Sigmoid colon (tissue), 4 donors: ENCODE measurements around the gene TDRD6.

Source experiments
- CTCF ChIP-seq, 4 experiments: fragments of 450-650 bp in 3 of 4; fragments of 200-600 bp in 1 of 4; IDR thresholded peaks; one replicate each; pipeline ENCODE4 v1.5.1; 2016 to 2019; ENCODE audit warnings: antibody characterized with exemption in 4 of 4, mild to moderate bottlenecking in 3 of 4, moderate library complexity in 2 of 4
- EP300 ChIP-seq, 4 donors: sonication (generic); formaldehyde crosslinking; IDR thresholded peaks; one replicate each; pipeline ENCODE4 v1.6.1; 2017; ENCODE audit warnings: antibody characterized with exemption in 4 of 4
- POLR2A ChIP-seq, 2 donors: fragments of 450-650 bp; IDR thresholded peaks; one replicate each; pipeline ENCODE4 v1.6.1; 2016; ENCODE audit warnings: antibody characterized with exemption in 2 of 2, mild to moderate bottlenecking in 2 of 2, moderate library complexity in 2 of 2

- no peak for TF ChIP-seq CTCF (IDR thresholded peaks at IDR 0.05)
- no peak for TF ChIP-seq POLR2A (IDR thresholded peaks at IDR 0.05)
- TF ChIP-seq EP300 (IDR thresholded peaks at IDR 0.05), result no peak
Measured at GRCh38 chr6:46711491-46711890, 23.8 kb downstream of the TDRD6 start.
